ENCODE data around the gene CIB1.
"Not testable (repeated sequence)": the region's sequence is repeated elsewhere in the genome, so short reads cannot be mapped to it uniquely, and the experiment has no call there.

The CIB1 gene

DNA sequence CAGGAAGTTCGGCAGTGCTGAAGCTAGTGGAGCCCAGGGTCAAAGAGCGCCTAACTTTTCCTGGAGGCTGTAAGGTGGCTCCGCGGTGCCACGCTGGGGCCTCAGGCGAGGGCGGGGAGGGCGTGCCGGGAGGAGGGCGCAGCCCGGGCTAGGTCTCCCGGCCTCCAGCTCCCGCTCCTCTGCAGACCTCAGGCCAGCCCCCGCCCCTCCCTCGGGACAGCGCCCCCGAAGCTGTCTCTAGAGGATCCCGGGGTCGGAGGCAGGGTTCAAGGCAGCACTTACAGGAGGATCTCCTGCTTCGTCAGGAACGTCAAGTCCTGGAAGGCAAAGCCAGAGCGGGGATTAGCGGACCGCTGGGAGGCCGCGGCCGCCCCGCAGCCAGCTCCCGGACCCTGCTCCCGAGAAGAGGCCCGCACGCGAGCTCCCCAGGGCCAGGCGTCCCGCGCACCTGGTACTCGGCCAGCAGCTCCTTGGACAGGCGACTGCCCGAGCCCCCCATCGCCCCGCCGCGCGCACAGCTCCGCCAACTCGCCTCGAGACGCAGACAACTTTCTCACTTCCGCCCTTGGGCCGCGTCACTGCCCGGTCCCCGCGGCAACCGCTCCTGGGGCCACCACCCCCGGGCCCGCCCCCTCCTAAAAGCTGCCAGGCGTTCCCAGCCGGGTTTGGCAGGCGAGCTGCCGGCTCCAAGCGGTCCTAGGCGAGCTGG is at the start of gene CIB1:
Gene CIB1 (minus strand): TSS at position 555 of the 709 bp plus-strand sequence. CDS start 56 bp downstream, at position 499.
- TF ChIP-seq, protein P1, sequence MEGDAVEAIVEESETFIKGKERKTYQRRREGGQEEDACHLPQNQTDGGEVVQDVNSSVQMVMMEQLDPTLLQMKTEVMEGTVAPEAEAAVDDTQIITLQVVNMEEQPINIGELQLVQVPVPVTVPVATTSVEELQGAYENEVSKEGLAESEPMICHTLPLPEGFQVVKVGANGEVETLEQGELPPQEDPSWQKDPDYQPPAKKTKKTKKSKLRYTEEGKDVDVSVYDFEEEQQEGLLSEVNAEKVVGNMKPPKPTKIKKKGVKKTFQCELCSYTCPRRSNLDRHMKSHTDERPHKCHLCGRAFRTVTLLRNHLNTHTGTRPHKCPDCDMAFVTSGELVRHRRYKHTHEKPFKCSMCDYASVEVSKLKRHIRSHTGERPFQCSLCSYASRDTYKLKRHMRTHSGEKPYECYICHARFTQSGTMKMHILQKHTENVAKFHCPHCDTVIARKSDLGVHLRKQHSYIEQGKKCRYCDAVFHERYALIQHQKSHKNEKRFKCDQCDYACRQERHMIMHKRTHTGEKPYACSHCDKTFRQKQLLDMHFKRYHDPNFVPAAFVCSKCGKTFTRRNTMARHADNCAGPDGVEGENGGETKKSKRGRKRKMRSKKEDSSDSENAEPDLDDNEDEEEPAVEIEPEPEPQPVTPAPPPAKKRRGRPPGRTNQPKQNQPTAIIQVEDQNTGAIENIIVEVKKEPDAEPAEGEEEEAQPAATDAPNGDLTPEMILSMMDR (IDR thresholded peaks at IDR 0.05; ENCODE audit: extremely low read depth, insufficient read depth, missing control alignments), result no peak
- in situ Hi-C loops (cut with MboI; ENCODE audit: low pct_unique_long_range_greater_than_20kb, low sequenced_read_pairs, unreplicated experiment), result no loop called here
- peak; percentile 99 for DNase-seq (ENCODE audit: low spot score)

DNA sequence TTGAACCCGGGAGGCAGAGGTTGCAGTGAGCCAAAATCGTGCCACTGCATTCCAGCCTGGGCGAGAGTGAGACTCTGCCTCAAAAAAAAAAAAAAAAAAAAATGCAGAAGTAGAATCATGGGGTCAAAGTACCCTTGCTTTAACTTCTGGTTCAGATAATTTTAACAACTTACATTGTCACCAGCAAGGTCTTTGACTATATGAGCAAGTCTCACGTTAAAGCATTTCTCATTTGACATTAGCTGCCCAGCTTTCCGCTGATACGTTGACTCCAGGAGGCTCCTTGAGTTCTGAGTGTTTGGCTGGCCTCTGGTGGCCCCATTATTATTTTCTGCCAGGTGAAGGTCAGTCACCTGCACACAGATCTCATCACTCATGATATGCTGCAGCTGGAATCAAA is 47.9 kb upstream of the CIB1 start:
- in situ Hi-C loops (cut with MboI; ENCODE audit: low pct_unique_long_range_greater_than_20kb, low sequenced_read_pairs, unreplicated experiment); DNase-seq (ENCODE audit: low spot score): not testable (repeated sequence)

DNA sequence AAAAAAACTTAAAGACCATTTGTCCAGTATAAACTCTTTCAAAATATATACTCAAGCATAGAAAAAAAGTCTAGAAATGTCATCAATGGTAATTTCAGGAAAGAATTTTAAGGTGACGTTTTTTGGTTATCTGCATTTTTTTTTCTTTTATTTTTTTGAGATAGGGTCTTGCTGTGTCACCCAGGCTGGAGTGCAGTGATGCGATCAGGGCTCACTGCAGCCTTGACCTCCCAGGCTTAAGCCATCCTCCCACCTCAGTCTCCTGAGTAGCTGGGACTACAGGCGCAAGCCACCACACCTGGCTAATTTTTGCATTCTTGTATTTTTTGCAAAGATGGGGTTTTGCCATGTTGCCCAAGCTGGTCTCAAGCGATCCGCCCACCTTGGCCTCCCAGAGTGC is 47.0 kb upstream of the CIB1 start:
- DNase-seq (ENCODE audit: low spot score); in situ Hi-C loops (cut with MboI; ENCODE audit: low pct_unique_long_range_greater_than_20kb, low sequenced_read_pairs, unreplicated experiment): not testable (repeated sequence)

DNA sequence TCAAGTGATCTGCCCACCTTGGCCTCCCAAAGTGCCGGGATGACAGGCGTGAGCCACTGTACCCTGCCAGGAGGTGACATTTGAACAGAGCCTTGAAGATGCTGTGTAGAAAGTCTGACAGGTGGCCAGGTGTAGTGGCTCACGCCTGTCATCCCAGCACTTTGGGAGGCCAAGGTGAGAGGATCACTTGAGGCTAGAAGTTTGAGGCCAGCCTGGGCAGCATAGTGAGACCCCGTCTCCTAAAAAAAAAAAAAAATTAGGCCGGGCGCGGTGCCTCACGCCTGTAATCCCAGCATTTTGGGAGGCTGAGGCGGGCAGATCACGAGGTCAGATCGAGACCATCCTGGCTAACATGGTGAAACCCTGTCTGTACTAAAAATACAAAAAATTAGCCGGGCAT is 44.7 kb upstream of the CIB1 start:
- in situ Hi-C loops (cut with MboI; ENCODE audit: low pct_unique_long_range_greater_than_20kb, low sequenced_read_pairs, unreplicated experiment); DNase-seq (ENCODE audit: low spot score): not testable (repeated sequence)

DNA sequence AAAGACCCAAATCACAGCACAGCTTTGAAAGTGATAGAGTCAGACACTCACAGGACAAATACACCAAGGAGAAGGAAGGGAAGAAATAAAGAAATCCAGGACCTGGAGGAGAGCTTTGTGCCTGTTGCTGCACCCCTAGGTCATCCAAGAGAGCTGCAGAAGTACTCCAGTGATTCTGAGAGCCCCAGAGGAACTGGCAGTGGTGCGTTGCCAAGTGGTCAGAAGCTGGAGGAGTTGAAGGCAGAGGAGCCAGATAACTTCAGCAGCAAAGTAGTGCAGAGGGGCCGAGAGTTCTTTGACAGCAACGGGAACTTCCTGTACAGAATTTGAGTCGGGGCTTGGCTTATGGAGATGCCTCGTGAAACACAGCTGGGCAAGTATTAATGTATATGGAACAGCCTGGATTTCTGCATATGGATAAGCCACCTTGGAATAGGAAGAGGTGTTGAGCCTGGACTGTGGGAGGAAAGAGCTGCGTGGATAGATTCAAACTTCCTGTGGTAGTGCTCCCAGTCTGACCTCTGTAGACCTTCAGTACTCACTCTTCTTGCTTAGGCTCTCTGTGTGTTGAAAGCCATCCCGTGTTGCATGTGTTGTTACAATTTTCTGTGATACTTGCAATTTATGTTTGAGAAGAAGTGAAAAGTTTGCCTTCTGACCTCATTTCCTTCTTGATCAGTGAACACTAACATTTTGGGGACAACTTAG is 37.9 kb upstream of the CIB1 start:
- DNase-seq (ENCODE audit: low spot score), result no peak
- TF ChIP-seq, protein P1 (IDR thresholded peaks at IDR 0.05; ENCODE audit: extremely low read depth, insufficient read depth, missing control alignments), result no peak
- in situ Hi-C loops (cut with MboI; ENCODE audit: low pct_unique_long_range_greater_than_20kb, low sequenced_read_pairs, unreplicated experiment), result no loop called here

DNA sequence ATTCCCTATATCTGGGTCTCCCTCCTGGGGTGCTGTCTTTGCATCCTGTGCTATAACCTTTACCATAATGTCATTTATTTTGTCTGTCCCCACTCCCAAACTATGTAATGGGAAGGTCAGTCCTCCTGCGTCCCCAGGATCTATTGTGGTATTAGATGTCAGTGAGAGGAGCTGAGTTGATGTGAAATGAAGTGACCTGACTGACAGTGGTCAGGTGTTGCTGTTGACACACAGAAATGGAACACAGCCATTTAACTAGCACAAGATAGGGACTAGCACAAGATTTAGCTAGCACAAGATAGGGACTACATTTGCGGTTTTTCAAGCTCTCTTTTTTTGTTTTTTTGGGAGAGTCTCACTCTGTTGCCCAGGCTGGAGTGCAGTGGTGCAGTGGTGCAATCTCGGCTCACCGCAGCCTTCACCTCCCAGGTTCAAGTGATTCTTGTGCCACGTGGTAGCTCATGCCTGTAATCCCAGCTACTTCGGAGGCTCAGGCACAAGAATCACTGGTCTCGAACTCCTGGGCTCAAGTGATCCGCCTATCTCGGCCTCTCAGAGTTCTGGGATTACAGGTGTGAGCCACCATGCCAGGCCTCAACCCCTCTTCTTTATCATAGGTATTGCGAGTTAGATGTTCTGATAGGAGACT is 36.9 kb upstream of the CIB1 start:
- TF ChIP-seq, protein P1 (IDR thresholded peaks at IDR 0.05; ENCODE audit: extremely low read depth, insufficient read depth, missing control alignments), result no peak
- in situ Hi-C loops (cut with MboI; ENCODE audit: low pct_unique_long_range_greater_than_20kb, low sequenced_read_pairs, unreplicated experiment), result no loop called here
- DNase-seq (ENCODE audit: low spot score), result no peak

DNA sequence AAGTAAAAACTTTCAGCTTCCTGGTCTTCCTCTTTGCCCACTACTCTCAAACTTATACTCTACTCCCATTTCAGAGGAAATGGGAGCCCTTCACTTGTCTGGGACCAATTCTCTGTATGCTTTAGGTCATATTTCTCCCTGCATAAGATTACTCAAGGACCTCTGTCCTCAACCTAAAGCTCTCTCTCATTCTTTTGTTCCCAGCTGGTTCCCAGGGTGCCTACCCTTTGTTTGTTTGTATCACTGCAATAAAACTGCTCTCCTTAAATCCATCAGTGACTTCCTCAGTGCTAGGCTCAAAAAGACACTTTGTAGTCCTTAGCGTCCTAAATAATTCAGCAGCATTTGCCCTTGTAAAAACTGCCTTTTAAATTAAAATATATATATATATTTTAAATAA is 34.7 kb upstream of the CIB1 start:
- no peak for DNase-seq (ENCODE audit: low spot score)
- TF ChIP-seq, protein P1 (IDR thresholded peaks at IDR 0.05; ENCODE audit: extremely low read depth, insufficient read depth, missing control alignments), result no peak
- in situ Hi-C loops (cut with MboI; ENCODE audit: low pct_unique_long_range_greater_than_20kb, low sequenced_read_pairs, unreplicated experiment), result no loop called here

DNA sequence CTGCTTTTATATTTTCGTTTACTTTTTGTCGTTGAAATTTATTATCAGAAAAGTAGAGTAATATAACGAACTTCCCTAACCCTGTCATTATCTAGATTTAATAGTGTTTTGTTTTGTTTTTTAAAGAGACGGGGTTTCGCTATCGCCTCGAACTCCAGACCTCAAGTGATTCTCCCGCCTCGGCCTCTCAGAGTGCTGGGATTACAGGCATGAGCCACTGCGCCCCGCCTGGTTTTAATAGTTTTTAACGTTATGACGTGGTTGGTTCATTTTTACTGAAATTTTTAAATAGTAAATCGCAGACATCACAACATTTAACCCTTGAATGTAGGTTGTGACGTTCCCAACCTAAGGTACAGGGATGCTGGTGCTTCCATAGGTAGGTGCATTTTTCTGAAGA is 32.7 kb upstream of the CIB1 start:
- TF ChIP-seq, protein P1 (IDR thresholded peaks at IDR 0.05; ENCODE audit: extremely low read depth, insufficient read depth, missing control alignments), result no peak
- DNase-seq (ENCODE audit: low spot score), result no peak
- in situ Hi-C loops (cut with MboI; ENCODE audit: low pct_unique_long_range_greater_than_20kb, low sequenced_read_pairs, unreplicated experiment), result no loop called here

All from GM13977 (cell line).